KG1 (cell line): Measurements from ENCODE around the gene CEP43.

ENCODE experiments used
- DNase-seq: peaks from one replicate; lab custom pipeline; 2025; lab: John Stamatoyannopoulos, UW

The CEP43 gene

DNA sequence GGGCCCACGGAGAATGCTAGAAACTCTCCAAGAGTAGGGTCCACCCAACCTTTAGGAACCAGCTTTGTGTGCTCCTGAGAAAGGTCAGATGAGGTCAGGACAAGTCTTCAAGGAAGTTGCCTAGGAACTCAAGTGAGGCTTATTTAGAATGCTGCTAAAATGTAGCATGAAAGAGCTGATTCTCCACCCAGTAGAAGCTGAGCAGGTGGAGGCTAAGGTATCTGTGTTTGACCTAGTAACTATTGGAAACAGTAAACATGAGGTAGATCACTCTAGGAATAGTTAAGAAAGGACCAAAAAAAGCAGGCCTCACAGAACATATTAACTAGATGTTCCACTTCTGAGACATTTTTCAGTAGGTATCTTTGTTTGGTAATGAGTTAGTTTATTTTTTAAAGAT is 13.9 kb downstream of the CEP43 start:
- no peak for DNase-seq

DNA sequence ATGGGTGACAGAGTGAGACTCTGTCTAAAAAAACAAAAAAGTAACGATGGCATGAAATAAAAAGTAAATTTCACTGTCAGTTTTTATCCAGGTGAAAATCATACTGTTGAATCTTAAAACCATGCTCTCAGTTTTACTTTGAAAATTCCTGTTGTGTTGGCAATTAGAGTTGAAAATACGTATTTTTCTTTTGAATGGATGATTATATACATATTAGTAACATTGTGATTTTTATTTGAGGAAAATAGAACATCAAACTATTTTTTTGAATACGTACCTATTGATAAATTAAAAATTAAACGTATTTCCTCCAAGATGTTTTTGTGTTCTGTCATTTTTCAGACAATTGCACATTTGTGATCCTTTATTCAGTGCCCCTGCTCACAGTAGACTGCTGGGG is 14.7 kb downstream of the CEP43 start:
- DNase-seq, result no peak

DNA sequence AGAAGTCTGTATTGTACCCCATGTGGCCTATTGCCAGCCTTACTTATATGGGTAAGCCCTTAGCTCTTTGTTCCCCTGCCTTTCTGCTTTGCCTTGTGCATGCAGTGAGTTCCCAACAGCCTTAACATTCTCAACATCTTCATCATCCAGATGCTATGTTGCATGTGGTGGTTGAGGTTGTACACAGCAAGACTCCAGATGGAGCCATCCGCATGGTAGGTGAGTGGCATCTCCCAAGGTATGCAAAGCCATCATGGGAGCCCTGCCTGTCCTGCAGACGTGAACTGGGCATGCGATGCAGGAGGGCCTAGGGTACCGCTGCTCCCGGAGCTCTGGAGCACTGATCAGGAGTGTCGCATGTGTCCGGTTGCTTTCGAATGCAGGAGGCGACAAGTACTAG is 16.1 kb downstream of the CEP43 start:
- no peak for DNase-seq

DNA sequence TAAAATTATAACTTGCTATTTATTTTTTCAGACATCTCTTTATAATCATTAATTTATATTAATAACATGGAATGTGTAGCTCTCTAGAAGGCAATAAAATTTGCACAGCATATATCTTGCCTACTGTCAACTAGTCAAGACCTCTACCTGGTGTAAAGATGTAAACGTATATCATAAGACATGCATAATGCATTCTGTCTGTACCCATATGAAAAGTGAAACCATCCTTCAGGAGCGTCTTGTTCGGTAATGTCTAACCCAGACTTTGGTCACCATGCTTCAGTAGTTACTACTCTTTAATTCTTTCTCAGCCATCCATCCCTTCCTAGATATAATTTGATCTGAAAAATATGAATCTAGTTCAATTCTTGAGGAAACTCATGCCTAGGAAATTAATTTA is 21.0 kb downstream of the CEP43 start:
- no peak for DNase-seq

DNA sequence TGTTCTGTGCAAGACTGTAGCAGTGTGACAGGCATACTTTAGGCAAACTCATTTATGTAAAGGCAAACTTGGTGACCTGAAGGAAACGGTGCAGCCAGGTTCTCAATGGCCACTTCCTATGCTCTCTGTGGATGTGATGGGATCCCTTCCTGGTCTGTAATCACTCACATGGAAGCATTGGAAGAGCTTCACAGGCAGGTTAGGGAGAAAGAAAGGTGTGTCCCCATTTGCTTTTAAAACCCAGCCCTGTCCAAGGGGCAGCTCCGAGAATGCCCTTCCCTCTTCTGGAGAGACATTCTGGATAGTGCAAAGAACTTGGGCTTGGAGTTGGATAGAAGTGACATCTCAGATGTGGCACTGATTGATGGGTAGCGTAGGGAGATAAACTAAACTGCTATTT is 28.1 kb downstream of the CEP43 start:
- no peak for DNase-seq

DNA sequence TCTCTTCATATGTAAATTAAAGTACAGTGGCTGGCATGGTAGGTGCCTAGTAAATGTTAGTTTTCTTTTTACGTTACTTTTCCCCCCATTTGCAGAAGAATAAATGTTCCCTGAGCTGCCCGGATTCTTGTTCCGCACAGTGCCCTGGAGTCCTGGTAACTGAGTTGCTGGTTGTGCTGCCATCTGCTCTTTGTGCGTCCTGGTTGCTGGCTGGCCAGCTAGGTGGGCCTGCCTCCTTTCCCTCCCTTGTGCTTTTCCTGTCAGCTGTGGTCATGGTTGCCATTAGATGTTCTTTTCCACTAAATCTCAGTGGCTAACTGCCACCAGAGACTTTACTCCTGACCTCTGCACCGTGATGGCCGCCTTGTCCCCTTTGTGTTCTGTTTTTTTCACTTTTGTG is 28.6 kb downstream of the CEP43 start:
- DNase-seq, result no peak

DNA sequence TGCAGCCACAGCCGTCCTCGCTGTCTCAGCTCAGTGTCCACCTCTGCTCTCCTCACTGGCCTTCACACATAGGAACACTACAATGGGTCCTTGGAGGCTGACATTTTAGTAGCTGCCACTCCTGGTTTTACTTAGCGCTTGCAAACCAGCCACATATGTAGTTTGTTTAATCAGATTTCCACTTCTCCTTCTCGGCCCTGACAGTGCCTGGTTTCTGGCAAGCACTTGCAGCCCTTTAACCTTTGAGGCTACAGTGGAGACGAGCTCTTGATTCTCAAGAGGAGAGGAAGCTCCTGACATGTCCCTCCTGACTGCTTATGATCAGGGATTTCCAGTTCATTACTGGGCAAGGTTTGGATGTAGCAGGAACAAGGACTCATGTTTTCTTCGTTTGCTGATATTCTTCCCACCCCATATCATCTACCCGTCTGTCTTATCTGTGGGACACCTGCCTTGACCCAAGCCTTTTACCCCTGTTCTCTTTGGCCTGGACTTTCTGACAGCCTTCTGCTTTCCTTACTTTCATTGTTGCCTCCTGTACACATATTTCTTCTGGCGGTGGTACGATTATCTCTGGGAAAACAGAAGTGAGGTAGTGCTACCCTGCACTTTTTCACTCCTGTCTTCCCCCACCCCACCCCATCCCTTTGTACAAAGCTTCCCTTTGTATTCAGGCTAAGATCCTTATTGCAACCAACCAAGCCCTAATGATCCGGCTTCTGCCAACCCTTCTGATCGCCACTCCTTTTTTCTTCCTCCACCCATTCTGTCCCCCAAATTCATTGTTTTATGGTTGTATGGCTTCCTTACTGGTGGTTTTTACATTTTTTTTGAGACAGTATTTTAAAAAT is 31.2 kb downstream of the CEP43 start:
- no peak for DNase-seq

DNA sequence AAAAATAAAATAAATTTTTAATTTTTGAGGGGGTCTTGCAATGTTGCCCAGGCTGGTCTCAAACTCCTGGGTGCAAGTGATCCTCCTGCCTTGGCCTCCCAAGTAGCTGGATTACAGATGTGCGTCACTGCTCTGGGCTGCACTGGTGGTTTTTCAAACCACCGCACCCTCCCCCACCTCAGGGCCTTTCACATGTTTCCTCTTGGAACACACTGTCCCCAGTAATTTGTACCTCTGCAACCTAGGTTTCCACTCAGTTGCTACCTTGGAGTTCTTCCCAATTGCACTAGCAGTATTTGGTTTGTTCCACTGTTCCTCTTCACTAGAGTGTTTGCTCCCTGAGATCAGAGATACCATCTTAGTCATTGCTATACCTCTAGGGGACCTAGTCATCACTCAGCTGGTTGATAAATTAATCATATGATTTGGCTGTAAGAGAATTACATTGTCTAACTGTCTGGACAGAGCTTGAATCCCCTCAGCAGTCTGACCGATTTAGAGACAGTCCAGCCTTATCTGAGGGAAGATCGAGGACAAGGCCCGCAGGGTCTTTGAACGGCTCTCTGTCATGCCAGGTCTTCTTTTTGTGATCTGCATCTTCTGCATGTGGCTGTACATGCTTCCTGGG is 32.0 kb downstream of the CEP43 start:
- no peak for DNase-seq

DNA sequence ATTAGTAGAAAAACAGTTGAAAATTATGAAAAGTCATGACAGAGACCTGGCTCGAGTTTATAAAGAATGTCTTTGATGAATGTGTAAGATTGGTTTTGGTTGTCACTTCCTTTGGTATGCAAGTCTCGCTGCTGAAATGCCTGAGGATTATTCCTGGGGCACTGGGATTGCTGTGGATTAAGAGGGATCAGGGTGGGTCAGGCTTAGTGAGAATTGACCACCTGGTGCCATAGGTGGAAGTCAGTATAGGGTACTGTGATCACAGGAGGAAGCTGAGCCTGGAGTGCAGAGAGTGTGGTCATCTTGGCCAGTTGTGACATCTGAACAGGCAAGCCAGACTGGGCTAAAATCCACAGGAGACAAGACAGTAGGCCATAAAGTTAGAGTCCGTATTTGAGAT is 34.9 kb downstream of the CEP43 start:
- no peak for DNase-seq

DNA sequence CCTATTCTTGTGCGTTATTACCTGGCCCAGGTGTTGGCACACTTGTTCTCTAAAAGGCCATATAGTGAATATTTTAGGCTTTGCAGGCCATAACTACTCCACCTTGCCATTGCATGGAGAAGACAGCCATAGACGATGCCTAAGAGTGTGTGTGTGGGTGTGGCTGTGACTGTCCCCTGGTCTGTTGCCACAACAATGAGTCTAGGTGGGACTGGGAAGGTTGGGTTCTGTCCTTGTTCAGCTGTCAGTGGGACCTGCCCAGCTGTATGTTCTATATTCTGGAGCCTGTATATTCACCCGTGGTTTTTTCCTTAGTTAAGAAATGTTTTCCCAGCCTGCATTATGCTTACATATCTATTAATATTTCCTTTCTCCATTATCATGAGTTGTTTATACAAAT is 38.6 kb downstream of the CEP43 start:
- no peak for DNase-seq

DNA sequence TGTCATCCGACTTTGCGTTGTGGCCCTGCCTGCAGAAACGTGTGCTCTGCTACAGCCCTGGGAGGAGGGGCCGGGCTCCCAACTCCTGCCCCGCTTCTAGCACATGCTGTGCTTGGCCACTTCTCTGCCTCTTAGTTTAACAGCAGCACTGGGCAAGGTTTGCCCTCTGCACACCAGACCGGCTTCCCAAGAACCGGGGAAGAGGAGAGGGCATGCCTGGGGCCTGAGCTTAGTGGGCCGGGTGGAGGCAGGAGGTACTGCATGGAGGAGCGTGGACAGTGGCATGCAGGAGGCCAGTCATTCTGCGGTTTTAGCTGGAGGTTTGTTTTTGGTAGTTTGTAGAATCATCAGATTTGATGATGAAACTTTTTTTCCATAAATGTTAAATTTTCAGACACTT is 45.5 kb downstream of the CEP43 start:
- DNase-seq, result no peak

DNA sequence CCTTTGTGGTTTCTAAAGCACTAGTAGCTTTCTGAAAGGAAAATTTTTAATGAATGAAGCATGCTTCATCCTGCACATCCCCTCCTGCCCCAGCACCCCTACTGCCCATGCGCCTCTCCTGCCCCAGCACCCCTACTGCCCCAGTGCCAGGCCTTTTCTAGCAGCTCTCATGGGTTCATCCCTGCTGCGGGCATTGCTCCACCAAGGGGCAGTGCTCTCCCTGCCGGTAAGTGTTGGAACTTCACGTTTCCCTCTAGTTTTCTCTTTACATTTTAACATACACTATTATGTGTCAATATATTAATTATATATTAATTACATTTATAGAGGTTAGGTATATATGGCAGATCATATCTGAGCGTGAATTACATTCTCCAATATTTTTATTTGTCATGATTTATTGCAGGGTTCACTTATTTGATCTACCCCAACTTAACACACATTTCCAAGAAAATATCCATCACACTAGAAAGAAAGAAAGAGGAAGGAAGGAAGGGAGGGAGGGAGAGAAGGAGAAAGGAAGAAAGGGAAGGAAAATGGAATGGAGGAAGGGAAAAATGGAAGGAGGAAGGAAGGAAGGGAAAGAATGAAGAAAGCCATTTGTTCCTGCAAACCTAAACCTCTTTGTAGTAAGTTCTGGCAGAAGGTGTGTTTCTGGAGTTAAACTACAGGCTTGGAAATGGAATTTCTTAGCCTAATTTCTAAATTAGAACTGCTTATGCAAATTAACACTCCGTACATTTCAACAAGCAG is 46.8 kb downstream of the CEP43 start:
- no peak for DNase-seq

DNA sequence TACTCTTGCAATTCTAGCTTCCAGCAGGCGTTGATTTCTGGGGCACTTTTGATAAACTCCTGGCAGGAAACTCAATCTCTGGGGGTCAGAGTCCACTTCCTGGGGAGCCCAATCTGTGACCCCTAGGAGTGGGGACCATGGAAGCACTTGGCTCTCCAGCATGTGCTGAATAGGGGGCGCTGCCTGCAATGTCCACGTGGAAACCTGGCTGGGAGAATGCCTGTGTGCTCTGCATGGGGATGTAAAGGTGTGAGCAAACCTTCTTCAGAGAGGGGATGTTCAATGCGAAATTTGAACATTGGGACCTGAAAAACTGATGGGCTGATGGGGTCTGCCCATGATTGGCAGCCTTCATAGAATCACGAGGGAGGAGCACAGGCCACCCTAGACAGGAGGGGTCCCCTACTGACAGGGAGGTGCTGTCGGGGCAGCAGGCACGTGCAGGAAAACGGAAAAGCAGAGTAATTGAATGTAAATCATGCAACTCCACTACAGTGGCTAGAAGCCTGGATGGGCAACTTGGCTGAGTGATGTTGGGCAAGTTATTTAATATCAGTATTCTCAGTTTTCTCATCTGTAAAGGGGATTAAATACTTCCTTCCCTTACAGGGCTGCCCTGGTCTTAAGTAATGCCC is 47.8 kb downstream of the CEP43 start:
- DNase-seq, result no peak

DNA sequence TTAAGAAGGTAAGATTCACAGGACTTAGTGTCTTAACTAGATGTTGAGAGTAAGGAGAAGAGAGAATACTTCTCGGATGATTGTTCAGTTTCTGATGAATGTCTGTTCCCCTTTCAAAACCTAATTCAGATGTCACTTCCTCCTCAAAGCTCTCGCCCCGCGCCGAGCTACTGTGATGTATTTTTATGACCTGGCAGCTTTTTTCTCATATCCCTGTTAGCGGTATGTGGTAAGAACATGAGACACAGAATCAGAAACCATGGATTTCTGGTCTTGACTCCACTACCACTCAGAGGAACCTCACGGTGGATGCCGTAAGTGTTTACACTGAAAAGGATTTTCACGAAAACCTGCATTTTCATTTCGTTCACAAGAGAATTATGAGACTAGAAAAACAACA is 48.4 kb downstream of the CEP43 start:
- peak; percentile 49 for DNase-seq
